Heart left ventricle (tissue), 16 donors: ENCODE measurements around the gene ETNPPL. TPM values are rescaled to one million over a fixed set of nuclear protein-coding genes. Genes with fewer than 3 reads are reported as not detected.
"Not testable (repeated sequence)": the region's sequence is repeated elsewhere in the genome, so short reads cannot be mapped to it uniquely, and the experiment has no call there.

Experiments
- ATAC-seq, 4 donors: fragments of 200-7000 bp; cut with Tn5 transposase; one replicate each; pipeline ENCODE4 v1.9.1; 2020 to 2022; ENCODE audit warnings: moderate library complexity in 4 of 4, mild to moderate bottlenecking in 3 of 4, moderate number of reproducible peaks in 1 of 4
- DNase-seq, 5 donors: peaks; one replicate each; pipeline ENCODE4 v3.0.0-alpha.2; 2020
- H3K27ac ChIP-seq, 12 donors: fragments of 200-600 bp; sonication (generic) in 4 of 12; one replicate each; pipeline versions ENCODE4 v1.5.0 to v1.8.0; 2016 to 2022; ENCODE audit warnings: mild to moderate bottlenecking in 2 of 12
- H3K27me3 ChIP-seq, 9 donors: fragments of 200-600 bp; sonication (generic) in 2 of 9; one replicate each; pipeline versions ENCODE4 v1.5.1 to v1.8.0; 2016 to 2022; ENCODE audit warnings: mild to moderate bottlenecking in 3 of 9
- H3K36me3 ChIP-seq, 9 donors: fragments of 200-600 bp; sonication (generic) in 2 of 9; one replicate each; pipeline versions ENCODE4 v1.5.0 to v1.8.0; 2018 to 2022; ENCODE audit warnings: mild to moderate bottlenecking in 2 of 9
- H3K4me1 ChIP-seq, 12 donors: fragments of 200-600 bp; sonication (generic) in 4 of 12; one replicate each; pipeline versions ENCODE4 v1.5.0 to v1.8.0; 2016 to 2022; ENCODE audit warnings: mild to moderate bottlenecking in 3 of 12
- H3K4me3 ChIP-seq, 12 donors: fragments of 200-600 bp; sonication (generic) in 4 of 12; one replicate each; pipeline versions ENCODE4 v1.5.0 to v1.8.0; 2017 to 2022; ENCODE audit warnings: mild to moderate bottlenecking in 9 of 12, moderate library complexity in 4 of 12
- H3K9me3 ChIP-seq, 12 donors: fragments of 200-600 bp; sonication (generic) in 4 of 12; one replicate each; pipeline versions ENCODE4 v1.5.0 to v1.8.0; 2016 to 2022; ENCODE audit warnings: mild to moderate bottlenecking in 1 of 12
- POLR2A ChIP-seq, 2 donors: fragments of 450-650 bp; IDR thresholded peaks; one replicate each; pipeline ENCODE4 v1.6.1; 2017; ENCODE audit warnings: antibody characterized with exemption in 2 of 2, mild to moderate bottlenecking in 2 of 2, moderate library complexity in 2 of 2
- whole genome bisulfite sequencing, 4 donors: extraction: QIAGEN DNeasy Blood & Tissue Kit in 2 of 4; methylation state at CpG; one replicate each; pipeline versions ENCODE4 v1.1.5 to v1.1.7; 2013 to 2018; 5-methylcytosine and 5-hydroxymethylcytosine counted together
- intact Hi-C, 10 donors: fragments of 100-400 bp; cut with DNase I; formaldehyde crosslinking; loops; one replicate each; pipeline versions ENCODE4 v1.11.1 to v1.14.2; 2022
- polyA plus RNA-seq, 2 donors: library from polyadenylated mRNA; stranded (reverse); fragments of 200-250 nt; gene quantifications; one replicate each; pipeline ENCODE4 v1.2.3, GENCODE V29; 2013
- total RNA-seq, 9 donors: library from RNA; depleted of rRNA in 2 of 9; stranded (reverse); fragments of >200 nt in 2 of 9; fragmentation: NEBNext Ultra II Directional in 3 of 9; extraction: Animal tissue kit (Norgen Biotek cat#: 25700) in 3 of 9; gene quantifications; one replicate each; pipeline versions ENCODE4 v1.1.0 to v1.2.4, GENCODE V29; 2016 to 2023
- TF ChIP-seq, protein P1 (sequence below), 12 donors: fragments of 200-600 bp; sonication (generic) in 4 of 12; IDR thresholded peaks; one replicate each; pipeline versions ENCODE4 v1.5.0 to v1.8.0; 2018 to 2022; ENCODE audit warnings: antibody characterized with exemption in 12 of 12, mild to moderate bottlenecking in 5 of 12
- donor health status: ischemic (EF 13 %, LVEDD 7.1; RV severe dilation, severe dysfunction).
- donor health status: healthy with polysubstance abuse.
- donor health status: DM: no; HTN: yes; CAD: no.
- donor health status: DM: no; HTN: no; CAD: no.
- donor health status: ischemic (EF 25% LVEDD 6.9; RV normal size, moderate dysfunction).
- donor health status: ischemic (EF 25% LVEDD 5.7; RV mildly dilated, moderate dysfunction).
- donor health status: healthy.
- donor health status: DM: yes; HTN: yes; CAD: no.
- donor health status: ischemic (EF 35%, LVEDD 5.7; RV mildly dilated, moderate dysfunction).
- donor health status: nonischemic (EF 11% LVEDD 7.7; RV severe dilation, severe dysfunction).
- donor health status: DM: yes; HTN: yes; CAD: no.
- donor health status: PGD.
- donor health status: ischemic (EF 29% LVEDD 5.4; RV normal size, mild dysfunction).
- donor health status: nonischemic (EF 23%, LVEDD 6.1; RV moderate dilation, normal function).

The ETNPPL gene
- total and polyA plus RNA-seq, 11 donors, result 2.2 to 11.5 (median 7.5) TPM

DNA sequence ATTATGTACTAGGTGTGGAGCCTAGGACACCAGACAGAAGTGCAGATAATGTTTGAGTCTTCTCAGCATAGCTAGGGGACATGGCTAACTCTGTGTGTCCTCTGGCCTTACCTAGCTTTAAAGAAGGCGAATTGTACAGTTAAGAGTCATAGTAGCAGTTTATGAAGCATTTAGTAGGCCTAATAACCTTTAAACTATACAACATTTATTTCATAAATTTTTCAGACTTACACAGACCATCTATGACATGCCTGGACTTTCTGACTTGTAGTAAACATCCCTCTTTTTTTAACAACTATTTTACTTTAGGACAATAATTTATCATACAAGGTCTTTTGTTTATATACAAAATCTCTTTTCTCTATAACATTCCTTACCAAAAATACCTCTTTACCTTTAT lies 37.4 kb downstream of the ETNPPL start:
- no peak overlapping the region for H3K4me3 ChIP-seq
- peaks cover 0 to 28% (median 7%) of the 10 kb centered on the region in 12 donors for H3K9me3 ChIP-seq
- H3K36me3 ChIP-seq, result no peaks in the 10 kb centered on the region
- DNase-seq (no peak), ATAC-seq (no peak)
- H3K27me3 ChIP-seq, result peaks cover 0 to 3% (median 0%) of the 10 kb centered on the region in 9 donors
- H3K4me1 ChIP-seq, result no peaks in the 10 kb centered on the region
- no peak for TF ChIP-seq POLR2A (IDR thresholded peaks at IDR 0.05)
- TF ChIP-seq, protein P1, sequence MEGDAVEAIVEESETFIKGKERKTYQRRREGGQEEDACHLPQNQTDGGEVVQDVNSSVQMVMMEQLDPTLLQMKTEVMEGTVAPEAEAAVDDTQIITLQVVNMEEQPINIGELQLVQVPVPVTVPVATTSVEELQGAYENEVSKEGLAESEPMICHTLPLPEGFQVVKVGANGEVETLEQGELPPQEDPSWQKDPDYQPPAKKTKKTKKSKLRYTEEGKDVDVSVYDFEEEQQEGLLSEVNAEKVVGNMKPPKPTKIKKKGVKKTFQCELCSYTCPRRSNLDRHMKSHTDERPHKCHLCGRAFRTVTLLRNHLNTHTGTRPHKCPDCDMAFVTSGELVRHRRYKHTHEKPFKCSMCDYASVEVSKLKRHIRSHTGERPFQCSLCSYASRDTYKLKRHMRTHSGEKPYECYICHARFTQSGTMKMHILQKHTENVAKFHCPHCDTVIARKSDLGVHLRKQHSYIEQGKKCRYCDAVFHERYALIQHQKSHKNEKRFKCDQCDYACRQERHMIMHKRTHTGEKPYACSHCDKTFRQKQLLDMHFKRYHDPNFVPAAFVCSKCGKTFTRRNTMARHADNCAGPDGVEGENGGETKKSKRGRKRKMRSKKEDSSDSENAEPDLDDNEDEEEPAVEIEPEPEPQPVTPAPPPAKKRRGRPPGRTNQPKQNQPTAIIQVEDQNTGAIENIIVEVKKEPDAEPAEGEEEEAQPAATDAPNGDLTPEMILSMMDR (IDR thresholded peaks at IDR 0.05), result no peak
- intact Hi-C loops, result no loop called here
- WGBS, 4 donors, result 21 to 35% (median 28%) methylated on average over 1 of the region's 1 CpG
- no peak overlapping the region for H3K27ac ChIP-seq

DNA sequence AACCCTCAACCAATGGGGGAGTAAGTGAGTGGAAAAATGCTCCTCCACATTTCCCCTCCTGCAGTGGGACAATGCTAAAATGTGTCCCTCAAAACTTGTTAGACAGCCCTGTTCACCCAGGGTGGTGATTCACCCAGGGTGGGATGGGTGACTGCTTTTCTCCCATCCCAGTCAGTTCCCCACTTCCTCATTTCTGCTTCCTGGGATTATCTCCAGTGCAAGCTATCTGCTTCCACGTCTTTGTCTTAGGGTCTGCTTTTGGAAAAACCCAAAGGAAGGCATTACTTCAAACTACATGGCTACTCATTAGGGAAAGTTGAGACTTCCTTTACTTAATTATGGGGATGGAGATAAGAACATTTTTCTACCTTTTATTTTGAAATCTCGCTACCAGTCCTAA lies 45.5 kb downstream of the ETNPPL start:
- intact Hi-C loops, result no loop called here
- H3K27me3 ChIP-seq, result peaks cover 0 to 3% (median 0%) of the 10 kb centered on the region in 9 donors
- WGBS, 4 donors, result 58 to 78% (median 71%) methylated on average over 2 of the region's 2 CpGs
- no peak overlapping the region for H3K27ac ChIP-seq
- no peaks in the 10 kb centered on the region for H3K36me3 ChIP-seq
- TF ChIP-seq, protein P1 (IDR thresholded peaks at IDR 0.05), result no peak
- no peak for TF ChIP-seq POLR2A (IDR thresholded peaks at IDR 0.05)
- no peak overlapping the region for H3K4me3 ChIP-seq
- H3K4me1 ChIP-seq, result no peaks in the 10 kb centered on the region
- no peaks in the 10 kb centered on the region for H3K9me3 ChIP-seq
- ATAC-seq (no peak), DNase-seq (no peak)

DNA sequence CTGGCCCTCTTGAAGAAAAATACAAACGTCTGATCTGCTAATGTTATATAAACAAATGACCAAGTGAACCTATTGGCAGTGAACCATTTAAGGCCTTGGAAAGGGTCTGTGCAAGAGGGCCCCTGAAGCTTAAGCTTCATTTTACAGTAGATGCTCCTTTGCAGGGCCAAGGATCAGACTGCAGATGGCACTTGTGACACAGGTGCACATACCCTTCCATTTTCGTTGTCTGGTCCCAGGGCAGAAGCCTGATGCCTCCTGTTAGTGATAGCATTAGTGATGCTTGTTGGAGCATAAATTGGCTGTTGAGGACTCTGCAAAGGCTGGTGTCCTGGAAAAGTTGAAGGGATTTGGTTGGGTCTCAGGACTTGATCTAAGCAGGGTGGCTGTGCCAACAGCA lies 46.5 kb downstream of the ETNPPL start:
- H3K36me3 ChIP-seq, result no peaks in the 10 kb centered on the region
- H3K27me3 ChIP-seq, result no peaks in the 10 kb centered on the region
- ATAC-seq (no peak), DNase-seq (no peak)
- no peak overlapping the region for H3K27ac ChIP-seq
- 47 to 67% (median 57%) methylated on average over 2 of the region's 2 CpGs for WGBS, 4 donors
- H3K4me1 ChIP-seq, result no peaks in the 10 kb centered on the region
- no peaks in the 10 kb centered on the region for H3K9me3 ChIP-seq
- TF ChIP-seq POLR2A (IDR thresholded peaks at IDR 0.05), result no peak
- TF ChIP-seq, protein P1 (IDR thresholded peaks at IDR 0.05), result no peak
- intact Hi-C loops, result no loop called here
- no peak overlapping the region for H3K4me3 ChIP-seq

DNA sequence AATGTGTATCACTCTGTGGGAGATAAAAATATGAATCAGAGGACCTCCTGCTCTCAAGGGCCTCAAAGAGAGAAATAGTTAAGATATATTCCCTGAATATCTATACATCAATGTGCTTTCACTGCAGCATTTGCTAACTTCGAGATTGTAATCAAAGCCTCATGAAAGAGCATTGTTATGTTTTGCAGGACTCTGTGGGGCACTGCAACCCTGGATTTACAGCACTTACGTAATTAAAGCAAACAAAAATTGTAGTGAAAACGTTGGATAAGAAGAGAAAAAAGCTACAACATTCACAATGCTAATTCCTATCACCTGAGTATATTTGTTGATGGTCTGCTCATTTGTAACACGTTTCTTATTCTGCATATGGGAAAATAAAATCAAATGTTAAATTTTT lies 48.0 kb downstream of the ETNPPL start:
- TF ChIP-seq POLR2A (IDR thresholded peaks at IDR 0.05), result no peak
- TF ChIP-seq, protein P1 (IDR thresholded peaks at IDR 0.05), result no peak
- Histone ChIP-seq H3K4me3 (no peak overlapping the region), H3K36me3 (no peaks in the 10 kb centered on the region), H3K9me3 (no peaks in the 10 kb centered on the region), H3K27ac (no peak overlapping the region), H3K27me3 (no peaks in the 10 kb centered on the region), H3K4me1 (no peaks in the 10 kb centered on the region)
- no peak for DNase-seq
- 53 to 59% (median 57%) methylated on average over 4 of the region's 4 CpGs for WGBS, 4 donors
- ATAC-seq, result no peak
- intact Hi-C loops, result no loop called here

DNA sequence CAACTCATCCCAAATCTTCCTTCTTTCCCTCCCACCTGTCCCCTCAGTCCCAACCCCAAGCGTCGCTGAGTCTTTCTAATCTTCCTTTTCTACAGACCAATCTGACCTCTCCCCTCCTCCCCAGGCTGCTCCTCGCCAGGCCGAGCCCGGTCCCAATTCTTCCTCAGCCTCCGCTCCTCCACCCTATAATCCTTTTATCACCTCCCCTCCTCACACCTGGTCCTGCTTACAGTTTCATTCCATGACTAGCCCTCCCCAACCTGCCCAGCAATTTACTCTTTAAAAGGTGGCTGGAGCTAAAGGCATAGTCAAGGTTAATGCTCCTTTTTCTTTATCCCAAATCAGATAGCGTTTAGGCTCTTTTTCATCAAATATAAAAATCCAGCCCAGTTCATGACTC lies 52.3 kb downstream of the ETNPPL start:
- H3K27me3 ChIP-seq, intact Hi-C loops, H3K36me3 ChIP-seq, DNase-seq, H3K4me3 ChIP-seq, ATAC-seq, H3K27ac ChIP-seq, H3K9me3 ChIP-seq, H3K4me1 ChIP-seq: not testable (repeated sequence)
- WGBS, 4 donors, result 51 to 66% (median 56%) methylated on average over 7 of the region's 7 CpGs
